ENCODE data around the gene CLSTN2. TPM values are rescaled to one million over a fixed set of nuclear protein-coding genes. Genes with fewer than 3 reads are reported as not detected.
A peak's percentile ranks its signal among the peaks of the same experiment; 100 is the strongest.

Gene CLSTN2
- total RNA-seq, 1 donor from 2014 or later, result 49.7 TPM

- peak; percentile 89 for DNase-seq (ENCODE audit: low read depth)
These were observed 566.2 kb downstream of the CLSTN2 start for GRCh38 chr3:140501061-140501769.

GRCh38 chr3:140501770-140502364 lies 566.9 kb downstream of the CLSTN2 start:
- DNase-seq (ENCODE audit: low read depth), result no peak

- DNase-seq (ENCODE audit: low read depth), result peak; percentile 81
These were observed 570.2 kb downstream of the CLSTN2 start for GRCh38 chr3:140505213-140505612.

GRCh38 chr3:140505876-140506275 lies 570.9 kb downstream of the CLSTN2 start:
- no peak for DNase-seq (ENCODE audit: low read depth)

GRCh38 chr3:140508550-140508949 lies 573.6 kb downstream of the CLSTN2 start:
- DNase-seq (ENCODE audit: low read depth), result no peak

GRCh38 chr3:140509534-140509933 lies 574.5 kb downstream of the CLSTN2 start:
- no peak for DNase-seq (ENCODE audit: low read depth)

GRCh38 chr3:140510303-140510861 lies 575.4 kb downstream of the CLSTN2 start:
- no peak for DNase-seq (ENCODE audit: low read depth)

GRCh38 chr3:140521751-140522445 lies 586.9 kb downstream of the CLSTN2 start:
- no peak for DNase-seq (ENCODE audit: low read depth)

- no peak for DNase-seq (ENCODE audit: low read depth)
These were observed 587.8 kb downstream of the CLSTN2 start for GRCh38 chr3:140522653-140523380.

GRCh38 chr3:140523600-140523999 lies 588.6 kb downstream of the CLSTN2 start:
- no peak for DNase-seq (ENCODE audit: low read depth)

GRCh38 chr3:140527156-140527555 lies 592.2 kb downstream of the CLSTN2 start:
- no peak for DNase-seq (ENCODE audit: low read depth)

- peak; percentile 98 for DNase-seq (ENCODE audit: low read depth)
These were observed 594.1 kb downstream of the CLSTN2 start for GRCh38 chr3:140529096-140529495.

- DNase-seq (ENCODE audit: low read depth), result no peak
These were observed 594.6 kb downstream of the CLSTN2 start for GRCh38 chr3:140529558-140529957.

GRCh38 chr3:140530131-140530530 lies 595.1 kb downstream of the CLSTN2 start:
- DNase-seq (ENCODE audit: low read depth), result no peak

- DNase-seq (ENCODE audit: low read depth), result peak; percentile 17
These were observed 595.6 kb downstream of the CLSTN2 start for GRCh38 chr3:140530603-140531002.

GRCh38 chr3:140532793-140533330 lies 597.9 kb downstream of the CLSTN2 start:
- no peak for DNase-seq (ENCODE audit: low read depth)

GRCh38 chr3:140536926-140537726 lies 602.1 kb downstream of the CLSTN2 start:
- no peak for DNase-seq (ENCODE audit: low read depth)

- DNase-seq (ENCODE audit: low read depth), result no peak
These were observed 602.7 kb downstream of the CLSTN2 start for GRCh38 chr3:140537727-140538082.

- no peak for DNase-seq (ENCODE audit: low read depth)
These were observed 605.3 kb downstream of the CLSTN2 start for GRCh38 chr3:140540262-140540661.

- DNase-seq (ENCODE audit: low read depth), result no peak
These were observed 607.1 kb downstream of the CLSTN2 start for GRCh38 chr3:140541975-140542653.

All from renal cortical epithelial cell (primary cell).